ENCODE measurements around the gene C2CD4C. TPM values are rescaled to one million over a fixed set of nuclear protein-coding genes. Genes with fewer than 3 reads are reported as not detected.
"Not testable (repeated sequence)": the region's sequence is repeated elsewhere in the genome, so short reads cannot be mapped to it uniquely, and the experiment has no call there.

The C2CD4C gene
- total RNA-seq, 3 donors from 2014 or later, result 0.17 to 1.7 (median 0.65) TPM

- Histone ChIP-seq H3K9me3 (peaks cover 3% of the 10 kb centered on the region), H3K36me3 (ENCODE audit: low read depth) (no peaks in the 10 kb centered on the region), H3K4me1 (ENCODE audit: low read depth) (no peaks in the 10 kb centered on the region), H3K4me3 (no peak overlapping the region)
- DNase-seq (no peak), ATAC-seq (no peak)
- no peak for TF ChIP-seq CTCF (IDR thresholded peaks at IDR 0.05)
- intact Hi-C loops (cut with DNase I, micrococcal nuclease), result no loop called here
Measured at GRCh38 chr19:426725-427445, 17.9 kb upstream of the C2CD4C start.

GRCh38 chr19:425056-425455 lies 16.1 kb upstream of the C2CD4C start:
- ATAC-seq (no peak), DNase-seq (no peak)
- intact Hi-C loops (cut with DNase I, micrococcal nuclease), result no loop called here
- no peaks in the 10 kb centered on the region for H3K36me3 ChIP-seq (ENCODE audit: low read depth)
- TF ChIP-seq CTCF (IDR thresholded peaks at IDR 0.05), result no peak
- no peaks in the 10 kb centered on the region for H3K9me3 ChIP-seq
- no peaks in the 10 kb centered on the region for H3K4me1 ChIP-seq (ENCODE audit: low read depth)
- H3K4me3 ChIP-seq, result no peak overlapping the region

- Histone ChIP-seq H3K36me3 (ENCODE audit: low read depth) (no peaks in the 10 kb centered on the region), H3K9me3 (no peaks in the 10 kb centered on the region), H3K4me1 (ENCODE audit: low read depth) (no peaks in the 10 kb centered on the region), H3K4me3 (no peak overlapping the region)
- ATAC-seq, result no peak
- TF ChIP-seq CTCF (IDR thresholded peaks at IDR 0.05), result no peak
- no peak for DNase-seq
- intact Hi-C loops (cut with DNase I, micrococcal nuclease), result no loop called here
Measured at GRCh38 chr19:424546-424945, 15.6 kb upstream of the C2CD4C start.

GRCh38 chr19:423691-424466 lies 14.9 kb upstream of the C2CD4C start:
- H3K4me3 ChIP-seq, result no peak overlapping the region
- no peaks in the 10 kb centered on the region for H3K36me3 ChIP-seq (ENCODE audit: low read depth)
- intact Hi-C loops (cut with DNase I, micrococcal nuclease), result no loop called here
- H3K9me3 ChIP-seq, result no peaks in the 10 kb centered on the region
- TF ChIP-seq CTCF (IDR thresholded peaks at IDR 0.05), result no peak
- ATAC-seq (no peak), DNase-seq (no peak)
- no peaks in the 10 kb centered on the region for H3K4me1 ChIP-seq (ENCODE audit: low read depth)

- H3K4me1 ChIP-seq (ENCODE audit: low read depth); ATAC-seq; H3K4me3 ChIP-seq; intact Hi-C loops (cut with DNase I, micrococcal nuclease); H3K36me3 ChIP-seq (ENCODE audit: low read depth); H3K9me3 ChIP-seq; DNase-seq: not testable (repeated sequence)
Measured at GRCh38 chr19:422917-423226, 13.9 kb upstream of the C2CD4C start.

- H3K4me3 ChIP-seq, result no peak overlapping the region
- TF ChIP-seq CTCF (IDR thresholded peaks at IDR 0.05), result no peak
- no peaks in the 10 kb centered on the region for H3K36me3 ChIP-seq (ENCODE audit: low read depth)
- ATAC-seq (no peak), DNase-seq (no peak)
- intact Hi-C loops (cut with DNase I, micrococcal nuclease), result no loop called here
- no peaks in the 10 kb centered on the region for H3K9me3 ChIP-seq
- H3K4me1 ChIP-seq (ENCODE audit: low read depth), result no peaks in the 10 kb centered on the region
Measured at GRCh38 chr19:422213-422916, 13.4 kb upstream of the C2CD4C start.
